ENCODE data around the gene UBE2G2. TPM values are rescaled to one million over a fixed set of nuclear protein-coding genes. Genes with fewer than 3 reads are reported as not detected.

The UBE2G2 gene
- polyA plus RNA-seq, 1 donor: 140 TPM

- no peak for DNase-seq
Measured at GRCh38 chr21:44816761-44817505, 15.3 kb upstream of the UBE2G2 start.

- DNase-seq: no peak
Measured at GRCh38 chr21:44815852-44816628, 14.4 kb upstream of the UBE2G2 start.

- DNase-seq: no peak
Measured at GRCh38 chr21:44815225-44815624, 13.6 kb upstream of the UBE2G2 start.

DNA sequence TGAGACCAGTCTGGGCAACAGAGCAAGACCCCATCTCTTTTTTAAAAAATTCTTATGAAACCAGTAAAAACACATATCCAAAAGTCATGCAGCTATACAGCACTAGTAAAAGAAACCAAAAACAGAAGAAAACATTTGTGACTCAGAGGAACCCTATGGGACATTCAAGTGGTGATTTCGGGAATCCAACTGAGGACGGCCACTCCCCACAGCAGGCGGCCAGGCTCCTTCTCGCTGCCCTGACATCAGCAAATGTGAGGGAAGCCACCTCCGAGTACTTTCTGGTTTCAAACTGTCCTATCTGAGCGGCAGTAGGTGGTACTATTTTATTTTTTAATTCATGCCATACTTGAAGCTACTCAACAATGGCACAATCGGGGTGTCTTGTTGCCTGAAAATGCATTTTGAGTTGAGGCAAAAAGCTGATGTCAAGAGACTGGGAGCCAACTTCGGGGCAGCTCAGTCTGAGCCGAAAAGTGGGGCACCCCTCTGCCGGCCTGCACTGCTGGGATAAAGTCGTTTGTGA, 12.9 kb upstream of the UBE2G2 start:
- DNase-seq: no peak

DNA sequence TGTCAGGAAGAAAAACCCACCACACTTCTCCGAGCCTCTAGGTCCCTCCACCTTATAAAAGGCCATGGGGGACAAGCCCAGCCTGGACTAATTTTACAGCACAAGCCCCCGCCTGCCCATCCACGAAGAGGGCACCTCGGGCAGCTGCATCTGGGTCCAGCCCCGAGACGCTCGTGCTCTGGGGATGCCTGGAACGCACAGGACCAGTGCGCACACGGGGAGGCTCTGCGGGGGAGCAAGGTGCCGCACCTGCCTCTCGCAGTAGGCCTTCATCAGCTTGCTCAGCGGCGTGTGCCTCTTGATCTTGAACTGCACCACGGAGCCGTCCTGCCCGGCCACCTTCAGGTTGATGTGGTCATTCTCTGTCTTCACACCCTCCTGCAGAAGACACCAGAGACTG, 12.1 kb upstream of the UBE2G2 start:
- DNase-seq: no peak

DNA sequence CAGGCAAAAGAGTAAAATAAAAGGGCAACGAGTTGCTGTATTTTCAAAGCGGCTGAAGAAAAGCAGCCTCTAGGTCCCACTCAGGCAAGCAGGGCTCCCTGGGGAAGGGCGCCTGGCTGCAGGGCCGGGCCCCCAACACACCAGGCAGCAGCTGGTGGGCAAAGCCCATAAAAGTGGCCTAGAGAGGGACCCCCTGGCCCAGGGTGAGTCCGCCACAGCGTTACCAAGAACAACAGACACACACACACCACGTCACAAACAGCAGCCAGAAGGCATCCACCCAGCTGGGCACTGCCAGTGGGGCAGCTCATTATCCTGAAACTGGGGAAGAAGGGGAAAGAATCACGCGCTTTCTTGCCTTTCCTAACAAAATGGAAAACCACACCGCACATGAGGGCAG, 11.5 kb upstream of the UBE2G2 start:
- no peak for DNase-seq

DNA sequence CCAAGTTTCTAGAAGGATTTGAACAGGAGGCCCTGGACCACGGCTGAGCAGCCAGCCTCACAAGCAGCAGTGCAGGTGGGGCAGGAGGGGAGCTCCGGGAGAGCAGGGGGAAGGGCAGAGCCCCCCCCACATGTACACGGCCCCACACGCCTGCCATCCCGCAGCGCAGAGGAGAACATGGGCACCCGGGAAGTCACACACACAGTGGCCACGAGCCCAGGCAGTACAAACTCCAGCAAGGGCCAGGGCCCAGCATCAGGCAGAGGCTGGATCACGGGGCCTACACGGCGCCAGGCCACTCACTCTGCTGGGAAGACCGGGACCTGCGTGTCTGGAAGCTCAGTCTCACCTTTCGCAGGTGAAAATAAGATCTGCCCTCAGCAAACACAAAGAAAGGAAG, 11.0 kb upstream of the UBE2G2 start:
- no peak for DNase-seq

DNA sequence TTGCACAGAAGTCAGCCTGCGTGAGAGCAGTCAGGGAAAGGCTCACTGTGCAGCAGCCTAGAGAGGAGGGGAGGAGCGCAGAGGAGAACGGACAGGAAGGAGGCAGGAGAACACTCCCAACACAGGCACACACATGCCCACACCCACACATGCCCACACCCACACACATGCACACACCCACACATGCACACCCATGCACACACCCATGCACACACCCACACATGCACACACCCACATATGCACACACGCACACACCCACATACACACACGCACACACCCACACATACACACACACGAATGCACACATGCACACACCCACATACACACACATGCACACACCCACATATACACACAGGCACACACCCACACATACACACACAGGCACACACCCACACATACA, 9.2 kb upstream of the UBE2G2 start:
- DNase-seq: no peak

DNA sequence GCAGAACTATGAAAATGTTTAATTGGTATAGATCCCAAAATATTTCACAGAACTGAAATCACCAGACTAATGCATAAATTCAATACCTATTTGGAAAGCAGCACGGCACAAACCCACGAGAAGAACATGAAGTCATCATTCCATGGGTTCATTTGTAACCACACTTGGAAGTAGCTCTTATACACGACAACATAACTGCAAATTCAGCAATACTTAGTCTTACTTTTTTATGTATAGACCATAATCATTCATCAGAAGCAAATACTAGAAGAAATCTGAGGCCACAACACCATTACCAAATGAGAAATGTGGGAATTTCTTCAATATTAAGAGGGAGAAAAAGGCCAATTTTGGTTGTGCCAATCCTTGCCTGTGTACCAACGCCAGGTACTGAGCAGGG, 4.2 kb upstream of the UBE2G2 start:
- DNase-seq: no peak

DNA sequence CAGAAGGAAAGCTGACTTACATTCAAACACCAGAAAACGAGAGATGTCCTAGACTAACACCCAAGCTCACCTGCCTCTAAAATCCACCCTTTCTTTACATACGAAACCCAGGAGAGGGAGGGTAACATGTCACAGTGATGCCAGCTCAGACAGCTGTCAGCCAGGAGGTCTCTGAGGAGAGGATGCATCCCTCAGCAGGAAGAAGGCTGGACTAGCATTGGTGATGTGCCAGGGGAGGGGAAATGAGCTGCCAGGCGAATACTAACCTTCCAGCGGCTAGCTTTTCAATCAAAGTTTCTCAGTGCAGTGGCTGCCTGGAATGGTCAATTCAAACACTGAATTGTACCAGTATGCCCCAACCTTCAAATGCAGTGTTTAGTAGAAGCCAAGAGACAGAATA, 3.6 kb upstream of the UBE2G2 start:
- DNase-seq: no peak

DNA sequence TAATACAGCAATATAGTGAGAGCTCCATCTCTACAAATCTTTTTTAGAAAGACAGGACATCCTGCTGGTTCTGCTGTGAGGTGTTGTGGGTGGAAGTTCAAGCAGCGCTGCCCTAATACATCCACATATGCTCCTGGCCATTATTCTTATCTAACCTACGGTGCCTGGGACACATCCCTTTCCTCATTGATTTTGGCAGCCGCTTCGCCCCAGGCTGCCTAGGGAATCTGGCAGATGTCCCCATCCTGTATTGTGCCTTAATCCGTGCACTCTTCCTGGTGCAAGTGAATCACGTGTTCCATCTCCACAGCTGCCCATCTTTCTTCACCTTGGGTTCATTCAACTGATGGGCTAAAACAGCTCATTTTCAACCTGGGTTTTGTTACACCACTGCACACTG, 3.1 kb upstream of the UBE2G2 start:
- no peak for DNase-seq

DNA sequence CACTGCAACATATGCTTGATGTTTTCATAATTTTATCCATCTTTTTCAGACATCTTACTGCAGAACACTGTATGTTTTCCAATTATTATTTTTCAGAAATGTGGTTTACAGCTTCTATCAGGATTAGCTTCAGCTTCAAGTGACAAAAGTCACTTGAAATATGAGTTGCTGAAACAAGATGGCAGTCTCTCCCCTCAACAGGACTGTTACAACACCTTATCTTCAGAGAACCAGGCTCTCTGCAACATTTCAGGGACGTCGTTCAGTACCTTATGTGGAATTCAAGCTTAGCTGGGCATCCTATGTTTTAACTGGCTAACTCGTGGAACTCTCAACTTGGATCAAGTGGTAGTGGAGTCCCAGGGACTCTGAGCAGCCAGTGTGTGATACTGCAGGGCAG, 2.0 kb upstream of the UBE2G2 start:
- DNase-seq: no peak

DNA sequence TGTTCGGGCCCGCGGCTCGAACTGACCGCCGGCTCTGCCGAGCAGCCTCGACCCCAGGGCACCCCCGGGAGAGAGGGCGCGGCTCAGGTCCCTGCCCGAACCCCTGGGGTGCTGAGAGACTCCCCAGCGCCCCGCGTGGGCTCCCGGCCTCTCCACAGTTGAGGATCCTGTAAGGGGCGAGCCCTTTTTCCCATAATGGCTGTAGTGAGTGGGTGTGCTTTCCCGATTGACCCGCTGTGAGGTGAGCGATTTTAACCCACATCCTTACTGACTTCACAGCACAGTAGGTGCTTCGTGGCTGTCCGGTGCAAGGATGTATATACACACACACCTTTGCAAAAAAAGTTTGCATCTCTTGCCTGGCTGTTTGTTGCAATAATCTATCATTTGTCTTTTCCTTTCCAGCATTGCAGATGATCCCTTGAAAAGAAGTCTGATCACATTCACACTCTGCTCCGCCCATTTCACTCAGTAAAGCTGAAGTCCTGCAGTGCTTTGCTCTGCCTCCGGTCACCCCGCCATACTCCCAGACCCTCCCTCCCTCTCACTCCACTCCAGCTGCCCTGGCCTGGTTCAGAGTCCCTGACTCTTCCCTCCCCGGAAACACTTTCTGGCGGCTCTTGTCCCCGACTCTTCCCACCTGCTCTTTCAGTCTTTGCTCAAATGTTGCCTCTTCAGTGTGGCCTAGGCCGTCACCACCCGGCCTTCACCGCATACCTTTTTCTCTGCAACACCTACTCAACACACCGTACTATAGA, 955 bp upstream of the UBE2G2 start:
- DNase-seq: no peak

- no peak for DNase-seq
Measured at GRCh38 chr21:44800971-44801467, 601 bp downstream of the UBE2G2 start.

DNA sequence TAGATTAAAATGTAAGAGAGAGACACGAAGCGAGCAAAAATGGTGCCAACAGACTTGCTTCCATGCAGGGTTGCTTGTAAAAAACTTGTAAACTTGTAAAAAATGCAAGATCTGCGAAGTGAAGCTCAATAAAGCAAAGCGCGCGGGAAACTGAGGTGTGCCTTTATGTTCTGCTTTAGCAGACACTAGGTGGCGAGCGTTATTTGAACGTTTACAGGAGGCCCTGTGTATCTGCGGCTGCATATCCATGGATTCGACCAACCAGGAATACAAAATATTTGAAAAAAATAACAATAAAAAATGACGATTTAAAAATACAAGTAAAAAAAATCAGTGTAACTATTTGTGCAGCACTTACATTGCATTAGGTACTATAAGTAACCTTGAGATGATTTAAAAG, 1.5 kb downstream of the UBE2G2 start:
- no peak for DNase-seq

- DNase-seq: no peak
Measured at GRCh38 chr21:44799646-44800045, 2.0 kb downstream of the UBE2G2 start.

- no peak for DNase-seq
Measured at GRCh38 chr21:44797775-44798174, 3.8 kb downstream of the UBE2G2 start.

DNA sequence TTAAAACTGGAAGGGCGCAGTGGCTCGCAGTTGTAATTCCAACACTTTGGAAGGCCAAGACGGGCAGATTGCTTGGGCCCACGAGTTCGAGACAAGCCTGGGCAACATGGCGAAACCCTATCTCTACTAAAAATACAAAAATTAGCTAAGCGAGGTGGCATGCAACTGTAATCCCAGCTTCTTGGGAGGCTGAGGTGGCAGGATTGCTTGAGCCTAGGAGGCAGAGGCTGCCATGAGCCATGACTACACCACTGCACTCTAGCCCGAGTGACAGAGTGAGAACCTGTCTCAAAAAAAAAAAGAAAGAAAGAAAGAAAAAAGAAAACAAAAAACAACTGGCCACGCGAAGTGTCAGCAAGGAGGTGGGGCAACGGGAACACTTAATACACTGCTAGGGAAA, 6.3 kb downstream of the UBE2G2 start:
- DNase-seq: no peak

- no peak for DNase-seq
Measured at GRCh38 chr21:44793592-44794374, 7.8 kb downstream of the UBE2G2 start.

GRCh38 chr21:44792702-44793591, 8.7 kb downstream of the UBE2G2 start:
- peak; percentile 72 for DNase-seq

- no peak for DNase-seq
Measured at GRCh38 chr21:44791993-44792392, 9.6 kb downstream of the UBE2G2 start.

Measured in left kidney (tissue), 2 donors.